Thymus (tissue), 11 donors: ENCODE data around the gene CACFD1. TPM values are rescaled to one million over a fixed set of nuclear protein-coding genes. Genes with fewer than 3 reads are reported as not detected.
"Not testable (repeated sequence)": the region's sequence is repeated elsewhere in the genome, so short reads cannot be mapped to it uniquely, and the experiment has no call there.

Experiments used
- DNase-seq, 9 donors: peaks; one replicate each; pipeline ENCODE4 v3.0.0-alpha.2; 2013; ENCODE audit warnings: low spot score in 9 of 9, low read depth in 6 of 9, missing footprints in 1 of 9
- H3K27ac ChIP-seq, 2 donors: one replicate each; pipeline ENCODE4 v1.5.1; 2013; ENCODE audit warnings: control low read depth in 1 of 2, low read depth in 1 of 2, low read length in 1 of 2, mild to moderate bottlenecking in 1 of 2, moderate library complexity in 1 of 2
- H3K27me3 ChIP-seq, 2 donors: one replicate each; pipeline ENCODE4 v1.5.1; 2013; ENCODE audit warnings: low read length in 1 of 2; ENCODE audit not compliant: control insufficient read depth in 2 of 2, insufficient read depth in 1 of 2
- H3K36me3 ChIP-seq, 2 donors: one replicate each; pipeline ENCODE4 v1.5.1; 2013; ENCODE audit warnings: low read length in 1 of 2, mild to moderate bottlenecking in 1 of 2, moderate library complexity in 1 of 2; ENCODE audit not compliant: control insufficient read depth in 2 of 2, insufficient read depth in 2 of 2
- H3K4me1 ChIP-seq, 2 donors: one replicate each; pipeline ENCODE4 v1.5.1; 2013; ENCODE audit warnings: low read length in 2 of 2; ENCODE audit not compliant: control insufficient read depth in 2 of 2, insufficient read depth in 2 of 2
- H3K4me3 ChIP-seq, 2 donors: one replicate each; pipeline ENCODE4 v1.5.1; 2013; ENCODE audit warnings: low read length in 2 of 2, control low read depth in 1 of 2, mild to moderate bottlenecking in 1 of 2
- H3K9me3 ChIP-seq, 2 donors: one replicate each; pipeline ENCODE4 v1.5.1; 2013; ENCODE audit warnings: low read length in 1 of 2, mild to moderate bottlenecking in 1 of 2; ENCODE audit not compliant: control insufficient read depth in 2 of 2, insufficient read depth in 1 of 2
- WGBS: extraction: QIAGEN DNeasy Blood & Tissue Kit; methylation state at CpG from one replicate; pipeline ENCODE4 v1.1.7; 2013; 5-methylcytosine and 5-hydroxymethylcytosine counted together
- polyA plus RNA-seq: library from polyadenylated mRNA; stranded (reverse); fragments of 200-250 nt; gene quantifications from one replicate; pipeline ENCODE4 v1.2.3, GENCODE V29; 2013
- total RNA-seq: library from RNA; stranded (reverse); fragments of 120-200 nt; gene quantifications from one replicate; pipeline ENCODE4 v1.2.4, GENCODE V29; 2013
- donor health status: healthy.

CACFD1 gene
- total and polyA plus RNA-seq, 2 donors = 6.1 to 9.1 TPM

GRCh38 chr9:133449760-133450159 is 10.0 kb upstream of the CACFD1 start:
- Histone ChIP-seq H3K4me3 (no peak overlapping the region), H3K27ac (no peak overlapping the region), H3K9me3 (no peaks in the 10 kb centered on the region), H3K27me3 (no peaks in the 10 kb centered on the region), H3K36me3 (no peaks in the 10 kb centered on the region), H3K4me1 (peaks cover 0 to 6% of the 10 kb centered on the region in 2 donors)
- WGBS = 98% methylated on average over 12 of the region's 12 CpGs
- DNase-seq = no peak

DNA sequence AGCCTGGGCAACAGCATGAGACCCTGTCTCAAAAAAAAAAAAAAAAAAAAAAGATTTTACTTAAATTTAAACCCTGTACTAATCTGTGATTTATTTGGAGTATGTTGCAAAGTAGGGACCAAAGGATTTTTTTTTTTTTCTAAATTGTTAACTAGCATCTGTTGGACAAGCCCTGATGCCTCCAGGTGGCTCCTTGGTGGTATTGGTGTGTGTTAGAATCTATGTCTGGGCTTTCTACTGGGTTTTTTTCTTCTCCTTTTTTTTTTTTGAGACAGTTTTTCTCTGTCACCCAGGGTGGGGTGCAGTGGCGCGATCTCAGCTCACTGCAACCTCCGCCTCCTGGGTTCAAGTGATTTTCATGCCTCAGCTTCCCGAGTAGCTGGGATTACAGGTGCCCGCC is 7.9 kb upstream of the CACFD1 start:
- not testable (repeated sequence) for H3K4me3 ChIP-seq, H3K4me1 ChIP-seq, DNase-seq, H3K9me3 ChIP-seq, H3K27me3 ChIP-seq, H3K27ac ChIP-seq, H3K36me3 ChIP-seq
- WGBS = 95% methylated on average over 5 of the region's 5 CpGs

DNA sequence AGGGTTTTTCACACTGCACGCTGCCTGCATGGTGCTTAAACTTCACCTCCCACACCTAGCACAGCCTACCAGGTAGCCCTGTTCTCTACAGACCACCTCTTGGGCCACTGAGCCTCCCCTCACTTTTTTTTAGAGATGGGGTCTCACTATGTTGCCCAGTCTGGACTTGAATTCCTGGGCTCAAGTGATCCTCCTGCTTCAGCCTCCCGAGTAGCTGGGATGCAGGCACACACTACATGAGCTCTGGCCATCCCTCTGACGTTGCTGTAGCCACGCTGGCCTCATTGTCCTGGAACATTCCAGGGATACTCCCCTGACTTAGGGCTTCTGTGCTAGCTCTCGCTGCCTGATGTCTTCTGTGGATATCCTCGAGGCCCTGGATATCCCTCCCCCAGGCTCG is 7.2 kb upstream of the CACFD1 start:
- WGBS = 96% methylated on average over 7 of the region's 7 CpGs

GRCh38 chr9:133453651-133454050 is 6.1 kb upstream of the CACFD1 start:
- Histone ChIP-seq H3K27me3 (peaks cover 0 to under 1% of the 10 kb centered on the region in 2 donors), H3K9me3 (no peaks in the 10 kb centered on the region), H3K36me3 (no peaks in the 10 kb centered on the region), H3K4me3 (no peak overlapping the region), H3K27ac (no peak overlapping the region), H3K4me1 (peaks cover 0 to 6% of the 10 kb centered on the region in 2 donors)
- no peak for DNase-seq
- WGBS = 87% methylated on average over 11 of the region's 11 CpGs

More for the DNA sequence above, 7.2 kb upstream of the CACFD1 start:
- Histone ChIP-seq H3K27ac (no peak overlapping the region), H3K4me3 (no peak overlapping the region), H3K27me3 (no peaks in the 10 kb centered on the region), H3K9me3 (no peaks in the 10 kb centered on the region), H3K36me3 (no peaks in the 10 kb centered on the region), H3K4me1 (peaks cover 0 to 6% of the 10 kb centered on the region in 2 donors)
- DNase-seq = no peak

GRCh38 chr9:133454325-133454724 is 5.5 kb upstream of the CACFD1 start:
- no peak for DNase-seq
- Histone ChIP-seq H3K27me3 (peaks cover 0 to 4% of the 10 kb centered on the region in 2 donors), H3K27ac (no peak overlapping the region), H3K4me3 (no peak overlapping the region), H3K9me3 (no peaks in the 10 kb centered on the region), H3K4me1 (peaks cover 4 to 12% of the 10 kb centered on the region in 2 donors), H3K36me3 (no peaks in the 10 kb centered on the region)
- WGBS = 94% methylated on average over 19 of the region's 19 CpGs

GRCh38 chr9:133454943-133455673 is 4.7 kb upstream of the CACFD1 start:
- 97% methylated on average over 20 of the region's 20 CpGs for WGBS
- peaks cover 0 to 4% of the 10 kb centered on the region in 2 donors for H3K27me3 ChIP-seq
- H3K4me3 ChIP-seq = no peak overlapping the region
- H3K27ac ChIP-seq = no peak overlapping the region
- no peak for DNase-seq
- no peaks in the 10 kb centered on the region for H3K9me3 ChIP-seq
- no peaks in the 10 kb centered on the region for H3K36me3 ChIP-seq
- H3K4me1 ChIP-seq = peaks cover 6 to 13% of the 10 kb centered on the region in 2 donors

GRCh38 chr9:133455936-133456335 is 3.8 kb upstream of the CACFD1 start:
- no peaks in the 10 kb centered on the region for H3K36me3 ChIP-seq
- H3K4me1 ChIP-seq = peaks cover 6 to 20% of the 10 kb centered on the region in 2 donors
- H3K9me3 ChIP-seq = no peaks in the 10 kb centered on the region
- WGBS = 98% methylated on average over 11 of the region's 11 CpGs
- H3K27ac ChIP-seq = no peak overlapping the region
- no peak for DNase-seq
- H3K27me3 ChIP-seq = peaks cover 0 to 7% of the 10 kb centered on the region in 2 donors
- H3K4me3 ChIP-seq = no peak overlapping the region

- Histone ChIP-seq H3K4me3 (no peak overlapping the region), H3K9me3 (no peaks in the 10 kb centered on the region), H3K4me1 (peaks cover 6 to 22% of the 10 kb centered on the region in 2 donors), H3K36me3 (no peaks in the 10 kb centered on the region), H3K27ac (no peak overlapping the region), H3K27me3 (peaks cover 0 to 7% of the 10 kb centered on the region in 2 donors)
- no peak for DNase-seq
- WGBS = 97% methylated on average over 9 of the region's 9 CpGs
These were observed 3.4 kb upstream of the CACFD1 start for GRCh38 chr9:133456409-133456808.

- H3K4me3 ChIP-seq = no peak overlapping the region
These were observed 2.5 kb upstream of the CACFD1 start for GRCh38 chr9:133457233-133457632.

More at GRCh38 chr9:133457233-133457632, 2.5 kb upstream of the CACFD1 start:
- 94% methylated on average over 13 of the region's 13 CpGs for WGBS
- Histone ChIP-seq H3K4me1 (peaks cover 6 to 26% of the 10 kb centered on the region in 2 donors), H3K27ac (no peak overlapping the region), H3K36me3 (no peaks in the 10 kb centered on the region), H3K9me3 (no peaks in the 10 kb centered on the region), H3K27me3 (peaks cover 0 to 7% of the 10 kb centered on the region in 2 donors)
- no peak for DNase-seq
